ENCODE data around the gene PDGFC. TPM values are rescaled to one million over a fixed set of nuclear protein-coding genes. Genes with fewer than 3 reads are reported as not detected.

PDGFC gene
- total RNA-seq, 1 donor from 2014 or later = 82.5 TPM

- Histone ChIP-seq H3K36me3 (ENCODE audit: control insufficient read depth, insufficient read depth, low read length) (no peaks in the 10 kb centered on the region), H3K4me3 (ENCODE audit: low read depth, low read length) (no peak overlapping the region), H3K27me3 (ENCODE audit: control insufficient read depth, insufficient read depth, low read length) (no peaks in the 10 kb centered on the region)
- no peak for DNase-seq (ENCODE audit: low read depth)
- TF ChIP-seq, protein P1, sequence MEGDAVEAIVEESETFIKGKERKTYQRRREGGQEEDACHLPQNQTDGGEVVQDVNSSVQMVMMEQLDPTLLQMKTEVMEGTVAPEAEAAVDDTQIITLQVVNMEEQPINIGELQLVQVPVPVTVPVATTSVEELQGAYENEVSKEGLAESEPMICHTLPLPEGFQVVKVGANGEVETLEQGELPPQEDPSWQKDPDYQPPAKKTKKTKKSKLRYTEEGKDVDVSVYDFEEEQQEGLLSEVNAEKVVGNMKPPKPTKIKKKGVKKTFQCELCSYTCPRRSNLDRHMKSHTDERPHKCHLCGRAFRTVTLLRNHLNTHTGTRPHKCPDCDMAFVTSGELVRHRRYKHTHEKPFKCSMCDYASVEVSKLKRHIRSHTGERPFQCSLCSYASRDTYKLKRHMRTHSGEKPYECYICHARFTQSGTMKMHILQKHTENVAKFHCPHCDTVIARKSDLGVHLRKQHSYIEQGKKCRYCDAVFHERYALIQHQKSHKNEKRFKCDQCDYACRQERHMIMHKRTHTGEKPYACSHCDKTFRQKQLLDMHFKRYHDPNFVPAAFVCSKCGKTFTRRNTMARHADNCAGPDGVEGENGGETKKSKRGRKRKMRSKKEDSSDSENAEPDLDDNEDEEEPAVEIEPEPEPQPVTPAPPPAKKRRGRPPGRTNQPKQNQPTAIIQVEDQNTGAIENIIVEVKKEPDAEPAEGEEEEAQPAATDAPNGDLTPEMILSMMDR (IDR thresholded peaks at IDR 0.05; ENCODE audit: insufficient read depth, low read length, poor library complexity, severe bottlenecking) = no peak
These were observed 15.2 kb downstream of the PDGFC start for GRCh38 chr4:156956359-156956758.

DNA sequence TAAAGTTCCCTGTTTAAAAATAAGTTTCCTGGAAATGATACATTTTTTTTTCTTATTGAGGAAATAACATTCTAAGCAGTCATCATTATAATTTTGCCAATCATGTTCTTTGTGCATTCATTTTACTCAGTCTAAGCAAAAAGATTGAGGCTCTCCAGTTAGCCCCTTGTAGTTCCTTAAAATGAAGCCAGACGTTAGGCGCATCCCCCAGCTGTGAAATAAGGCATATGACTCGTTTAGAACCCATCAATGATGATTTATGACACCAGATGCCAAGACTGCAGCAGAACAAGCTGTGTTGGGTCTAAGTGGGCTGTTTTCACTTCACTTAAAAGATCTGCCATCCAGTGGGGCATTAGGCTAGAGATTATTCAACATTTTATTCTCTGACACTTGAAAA, 17.0 kb downstream of the PDGFC start:
- H3K36me3 ChIP-seq (ENCODE audit: control insufficient read depth, insufficient read depth, low read length) = no peaks in the 10 kb centered on the region
- TF ChIP-seq, protein P1 (IDR thresholded peaks at IDR 0.05; ENCODE audit: insufficient read depth, low read length, poor library complexity, severe bottlenecking) = no peak
- H3K27me3 ChIP-seq (ENCODE audit: control insufficient read depth, insufficient read depth, low read length) = no peaks in the 10 kb centered on the region
- H3K4me3 ChIP-seq (ENCODE audit: low read depth, low read length) = no peak overlapping the region
- no peak for DNase-seq (ENCODE audit: low read depth)

GRCh38 chr4:156953951-156954350, 17.6 kb downstream of the PDGFC start:
- TF ChIP-seq, protein P1 (IDR thresholded peaks at IDR 0.05; ENCODE audit: insufficient read depth, low read length, poor library complexity, severe bottlenecking) = no peak
- DNase-seq (ENCODE audit: low read depth) = no peak
- Histone ChIP-seq H3K27me3 (ENCODE audit: control insufficient read depth, insufficient read depth, low read length) (no peaks in the 10 kb centered on the region), H3K36me3 (ENCODE audit: control insufficient read depth, insufficient read depth, low read length) (no peaks in the 10 kb centered on the region), H3K4me3 (ENCODE audit: low read depth, low read length) (no peak overlapping the region)

GRCh38 chr4:156953001-156953400, 18.6 kb downstream of the PDGFC start:
- Histone ChIP-seq H3K27me3 (ENCODE audit: control insufficient read depth, insufficient read depth, low read length) (no peaks in the 10 kb centered on the region), H3K4me3 (ENCODE audit: low read depth, low read length) (no peak overlapping the region), H3K36me3 (ENCODE audit: control insufficient read depth, insufficient read depth, low read length) (no peaks in the 10 kb centered on the region)
- TF ChIP-seq, protein P1 (IDR thresholded peaks at IDR 0.05; ENCODE audit: insufficient read depth, low read length, poor library complexity, severe bottlenecking) = no peak
- no peak for DNase-seq (ENCODE audit: low read depth)

- Histone ChIP-seq H3K27me3 (ENCODE audit: control insufficient read depth, insufficient read depth, low read length) (no peaks in the 10 kb centered on the region), H3K36me3 (ENCODE audit: control insufficient read depth, insufficient read depth, low read length) (no peaks in the 10 kb centered on the region), H3K4me3 (ENCODE audit: low read depth, low read length) (no peak overlapping the region)
- TF ChIP-seq, protein P1 (IDR thresholded peaks at IDR 0.05; ENCODE audit: insufficient read depth, low read length, poor library complexity, severe bottlenecking) = no peak
- DNase-seq (ENCODE audit: low read depth) = no peak
These were observed 19.4 kb downstream of the PDGFC start for GRCh38 chr4:156952078-156952759.

DNA sequence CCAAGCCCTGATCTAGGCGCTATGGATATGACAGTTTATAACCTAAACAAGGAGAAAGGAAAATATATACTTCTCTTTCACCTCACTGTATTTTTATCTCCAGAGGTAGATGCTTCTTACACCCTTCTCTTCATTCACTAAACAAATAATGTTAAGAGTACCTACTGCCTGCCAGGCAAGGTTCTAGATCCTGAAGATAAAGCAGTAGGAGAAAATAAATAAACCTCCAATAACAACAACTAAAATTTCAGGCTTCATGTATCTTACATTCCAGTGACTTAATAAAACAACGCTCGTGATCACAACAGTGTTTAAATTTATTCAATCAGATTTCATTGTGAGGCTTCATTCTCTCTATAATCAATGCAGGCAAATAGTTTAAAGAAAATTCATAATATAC, 20.7 kb downstream of the PDGFC start:
- H3K27me3 ChIP-seq (ENCODE audit: control insufficient read depth, insufficient read depth, low read length) = no peaks in the 10 kb centered on the region
- DNase-seq (ENCODE audit: low read depth) = no peak
- H3K4me3 ChIP-seq (ENCODE audit: low read depth, low read length) = no peak overlapping the region
- TF ChIP-seq, protein P1 (IDR thresholded peaks at IDR 0.05; ENCODE audit: insufficient read depth, low read length, poor library complexity, severe bottlenecking) = no peak
- H3K36me3 ChIP-seq (ENCODE audit: control insufficient read depth, insufficient read depth, low read length) = no peaks in the 10 kb centered on the region
